ENCODE results near the gene TAF1A.

TAF1A gene

GRCh38 chr1:222594789-222595188, 5.1 kb upstream of the TAF1A start:
- DNase-seq, result no peak

- DNase-seq, result no peak
These were observed 2.4 kb upstream of the TAF1A start for GRCh38 chr1:222592171-222592570.

GRCh38 chr1:222588135-222588534, 1.6 kb downstream of the TAF1A start:
- DNase-seq, result no peak

- DNase-seq, result no peak
These were observed 2.9 kb downstream of the TAF1A start for GRCh38 chr1:222586842-222587241.

- DNase-seq, result no peak
These were observed 6.7 kb downstream of the TAF1A start for GRCh38 chr1:222583079-222583478.

GRCh38 chr1:222582099-222582774, 7.5 kb downstream of the TAF1A start:
- no peak for DNase-seq

- DNase-seq, result no peak
These were observed 10.4 kb downstream of the TAF1A start for GRCh38 chr1:222579316-222579715.

- DNase-seq, result no peak
These were observed 18.9 kb downstream of the TAF1A start for GRCh38 chr1:222570837-222571236.

- no peak for DNase-seq
These were observed 28.1 kb downstream of the TAF1A start for GRCh38 chr1:222561656-222562055.

- DNase-seq, result no peak
These were observed 32.2 kb downstream of the TAF1A start for GRCh38 chr1:222557574-222557973.

GRCh38 chr1:222557148-222557547, 32.6 kb downstream of the TAF1A start:
- DNase-seq, result no peak

GRCh38 chr1:222555992-222556615, 33.6 kb downstream of the TAF1A start:
- no peak for DNase-seq

- no peak for DNase-seq
These were observed 35.6 kb downstream of the TAF1A start for GRCh38 chr1:222554177-222554576.

- no peak for DNase-seq
These were observed 36.9 kb downstream of the TAF1A start for GRCh38 chr1:222552882-222553281.

GRCh38 chr1:222547944-222548671, 41.6 kb downstream of the TAF1A start, which contains the start of gene HHIPL2:
TSS of gene HHIPL2 (minus strand) at chr1:222548104. CDS start at chr1:222548044, 60 bp downstream.
- no peak for DNase-seq

GRCh38 chr1:222547260-222547614, 42.5 kb downstream of the TAF1A start:
- DNase-seq, result no peak

- DNase-seq, result no peak
These were observed 43.0 kb downstream of the TAF1A start for GRCh38 chr1:222546548-222547259.

- DNase-seq, result no peak
These were observed 43.6 kb downstream of the TAF1A start for GRCh38 chr1:222546091-222546490.

GRCh38 chr1:222543817-222544216, 45.9 kb downstream of the TAF1A start:
- no peak for DNase-seq

GRCh38 chr1:222540598-222540995, 49.1 kb downstream of the TAF1A start:
- no peak for DNase-seq

GRCh38 chr1:222539951-222540597, 49.7 kb downstream of the TAF1A start:
- DNase-seq, result no peak

GRCh38 chr1:222535455-222535854, 54.3 kb downstream of the TAF1A start:
- no peak for DNase-seq

- no peak for DNase-seq
These were observed 58.9 kb downstream of the TAF1A start for GRCh38 chr1:222530852-222531251.

All from NCI-H1048 (cell line).